ENCODE measurements around the gene MRC1.

DNA sequence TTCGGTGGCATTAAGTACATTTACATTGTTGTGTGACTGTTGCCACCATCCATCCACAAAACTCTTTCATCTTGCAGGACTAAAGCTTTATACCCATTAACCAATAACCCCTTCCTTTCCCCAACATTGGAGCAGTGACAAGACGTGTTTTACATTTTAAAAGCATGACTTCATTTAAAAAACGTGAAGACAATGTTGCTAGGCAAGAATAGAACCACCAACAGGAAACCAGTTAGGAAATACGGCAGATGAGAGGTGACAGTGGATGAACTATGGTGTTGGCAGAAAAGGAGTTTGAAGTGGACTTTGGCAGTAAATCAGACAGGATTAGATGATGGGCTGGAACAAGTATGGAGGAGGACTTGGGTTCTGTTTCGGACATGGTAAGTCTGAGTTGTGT is 40.2 kb upstream of the MRC1 start:
- TF ChIP-seq, protein P1, sequence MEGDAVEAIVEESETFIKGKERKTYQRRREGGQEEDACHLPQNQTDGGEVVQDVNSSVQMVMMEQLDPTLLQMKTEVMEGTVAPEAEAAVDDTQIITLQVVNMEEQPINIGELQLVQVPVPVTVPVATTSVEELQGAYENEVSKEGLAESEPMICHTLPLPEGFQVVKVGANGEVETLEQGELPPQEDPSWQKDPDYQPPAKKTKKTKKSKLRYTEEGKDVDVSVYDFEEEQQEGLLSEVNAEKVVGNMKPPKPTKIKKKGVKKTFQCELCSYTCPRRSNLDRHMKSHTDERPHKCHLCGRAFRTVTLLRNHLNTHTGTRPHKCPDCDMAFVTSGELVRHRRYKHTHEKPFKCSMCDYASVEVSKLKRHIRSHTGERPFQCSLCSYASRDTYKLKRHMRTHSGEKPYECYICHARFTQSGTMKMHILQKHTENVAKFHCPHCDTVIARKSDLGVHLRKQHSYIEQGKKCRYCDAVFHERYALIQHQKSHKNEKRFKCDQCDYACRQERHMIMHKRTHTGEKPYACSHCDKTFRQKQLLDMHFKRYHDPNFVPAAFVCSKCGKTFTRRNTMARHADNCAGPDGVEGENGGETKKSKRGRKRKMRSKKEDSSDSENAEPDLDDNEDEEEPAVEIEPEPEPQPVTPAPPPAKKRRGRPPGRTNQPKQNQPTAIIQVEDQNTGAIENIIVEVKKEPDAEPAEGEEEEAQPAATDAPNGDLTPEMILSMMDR (conservative IDR thresholded peaks at IDR 0.05), result no peak
- no peak for TF ChIP-seq ZFX (IDR thresholded peaks at IDR 0.05)
